SK-N-SH (cell line): ENCODE measurements around the gene VMP1. TPM values are rescaled to one million over a fixed set of nuclear protein-coding genes. Genes with fewer than 3 reads are reported as not detected.

Experiments used
- CTCF ChIA-PET: fragments of 300-600, 350-600 bp; formaldehyde crosslinking; extraction: SDS; loops from one replicate; lab custom pipeline; 2021; lab: Yijun Ruan, JAX
- POLR2A ChIA-PET: fragments of 350-600 bp; sonication (Branson Sonifier 250); formaldehyde crosslinking; extraction: SDS; loops from one replicate; lab custom pipeline; 2020; ENCODE audit warnings: antibody characterized with exemption, inconsistent platforms; lab: Yijun Ruan, JAX
- DNase-seq: peaks from one replicate; pipeline ENCODE4 v3.0.0; 2012
- H2AFZ ChIP-seq: fragments of 200-600 bp; sonication (generic); 2 replicates; pipeline ENCODE4 v1.8.1; 2016; ENCODE audit warnings: antibody characterized with exemption, mild to moderate bottlenecking, low read depth
- H3F3A ChIP-seq: fragments of 200-600 bp; sonication (generic); replicated peaks from 2 replicates; pipeline ENCODE3; 2016; ENCODE audit warnings: antibody characterized with exemption, mild to moderate bottlenecking; ENCODE audit not compliant: insufficient read depth
- H3K27ac ChIP-seq, 2 experiments: fragments of 200-500 bp in 1 of 2; fragments of 200-600 bp in 1 of 2; sonication (Bioruptor generic) in 1 of 2; sonication (generic), shearing (Covaris generic) in 1 of 2; 2 replicates each; pipeline versions ENCODE4 v1.5.1 to v1.6.1; 2014 to 2016; ENCODE audit warnings: low read depth in 2 of 2, inconsistent platforms in 1 of 2, low read length in 1 of 2, mild to moderate bottlenecking in 1 of 2, mixed read lengths in 1 of 2
- H3K27me3 ChIP-seq: fragments of 200-600 bp; sonication (generic), shearing (Covaris generic); 2 replicates; pipeline ENCODE4 v1.6.1; 2016; ENCODE audit warnings: mixed run types; ENCODE audit not compliant: insufficient read depth
- H3K36me3 ChIP-seq, 2 experiments: fragments of 200-500 bp in 1 of 2; fragments of 200-600 bp in 1 of 2; sonication (Bioruptor generic) in 1 of 2; sonication (generic) in 1 of 2; replicated peaks in 1 of 2; 2 replicates each; pipeline versions ENCODE3 to v1.5.1; 2014 to 2016; ENCODE audit warnings: low read length in 1 of 2, mild to moderate bottlenecking in 1 of 2; ENCODE audit not compliant: insufficient read depth in 2 of 2, control insufficient read depth in 1 of 2
- H3K4me1 ChIP-seq, 2 experiments: fragments of 200-500 bp in 1 of 2; fragments of 200-600 bp in 1 of 2; sonication (Bioruptor generic) in 1 of 2; sonication (generic), shearing (Covaris generic) in 1 of 2; 2 replicates each; pipeline versions ENCODE4 v1.5.1 to v1.6.1; 2014 to 2016; ENCODE audit warnings: low read depth in 1 of 2, low read length in 1 of 2, mixed run types in 1 of 2; ENCODE audit not compliant: insufficient read depth in 2 of 2, control insufficient read depth in 1 of 2
- H3K4me2 ChIP-seq: fragments of 200-600 bp; sonication (generic), shearing (Covaris generic); 2 replicates; pipeline ENCODE4 v1.6.1; 2017; ENCODE audit warnings: mixed run types
- H3K4me3 ChIP-seq, 2 experiments: fragments of 200-500 bp in 1 of 2; fragments of 200-600 bp in 1 of 2; sonication (Bioruptor generic) in 1 of 2; sonication (generic), shearing (Covaris generic) in 1 of 2; 2 replicates each; pipeline versions ENCODE4 v1.5.1 to v1.8.1; 2014 to 2016; ENCODE audit warnings: low read depth in 2 of 2, inconsistent platforms in 1 of 2, low read length in 1 of 2, mild to moderate bottlenecking in 1 of 2, mixed read lengths in 1 of 2, moderate library complexity in 1 of 2
- H3K79me2 ChIP-seq: fragments of 200-600 bp; sonication (generic); 2 replicates; pipeline ENCODE4 v1.8.1; 2017; ENCODE audit warnings: mild to moderate bottlenecking; ENCODE audit not compliant: insufficient read depth
- H3K9ac ChIP-seq: fragments of 200-600 bp; sonication (generic); 2 replicates; pipeline ENCODE4 v1.6.1; 2017; ENCODE audit warnings: mixed run types
- H3K9me2 ChIP-seq: fragments of 200-600 bp; sonication (generic); 2 replicates; pipeline ENCODE4 v1.6.1; 2017; ENCODE audit warnings: mixed run types
- H3K9me3 ChIP-seq: fragments of 200-600 bp; sonication (generic); 2 replicates; pipeline ENCODE4 v1.6.1; 2017; ENCODE audit warnings: mixed run types, mild to moderate bottlenecking, moderate library complexity
- H4K20me1 ChIP-seq: fragments of 200-600 bp; sonication (generic); 2 replicates; pipeline ENCODE4 v1.6.1; 2017; ENCODE audit warnings: mild to moderate bottlenecking, mixed run types; ENCODE audit not compliant: insufficient read depth
- CHD2 ChIP-seq: fragments of 150-350 bp; IDR thresholded peaks from 2 replicates; pipeline ENCODE4 v1.6.1; 2018; ENCODE audit warnings: low read length; ENCODE audit not compliant: partially characterized antibody
- ELF1 ChIP-seq: IDR thresholded peaks from 2 replicates; pipeline ENCODE4 v1.4.0; 2012
- EZH2phosphoT487 ChIP-seq: fragments of 200-600 bp; sonication (generic); IDR thresholded peaks from 2 replicates; pipeline ENCODE4 v1.6.1; 2017; ENCODE audit warnings: low read depth, mixed run types, mild to moderate bottlenecking, antibody characterized with exemption, moderate library complexity, borderline replicate concordance
- GABPA ChIP-seq: IDR thresholded peaks from 2 replicates; pipeline ENCODE4 v1.4.0; 2012; ENCODE audit warnings: low read depth, mild to moderate bottlenecking
- GATA2 ChIP-seq: sonication (generic); formaldehyde crosslinking; IDR thresholded peaks from 2 replicates; pipeline ENCODE4 v1.5.0; 2020; ENCODE audit warnings: mild to moderate bottlenecking, missing genetic modification reagents
- IRF3 ChIP-seq: fragments of 150-350 bp; IDR thresholded peaks from 2 replicates; pipeline ENCODE4 v1.6.1; 2016; ENCODE audit warnings: mild to moderate bottlenecking, low read depth, low read length
- JUND ChIP-seq: IDR thresholded peaks from 2 replicates; pipeline ENCODE4 v1.4.0; 2012
- MAX ChIP-seq: IDR thresholded peaks from 2 replicates; pipeline ENCODE4 v1.4.0; 2012; ENCODE audit warnings: low read depth
- MEF2A ChIP-seq: IDR thresholded peaks from 2 replicates; pipeline ENCODE4 v1.4.0; 2012; ENCODE audit warnings: low read depth, borderline replicate concordance
- NFIC ChIP-seq: IDR thresholded peaks from 2 replicates; pipeline ENCODE4 v1.4.0; 2012; ENCODE audit warnings: borderline replicate concordance
- RCOR1 ChIP-seq: fragments of 150-350 bp; IDR thresholded peaks from 2 replicates; pipeline ENCODE4 v1.6.1; 2017; ENCODE audit warnings: antibody characterized with exemption, low read length
- REST ChIP-seq: IDR thresholded peaks from 2 replicates; pipeline ENCODE4 v1.6.1; 2012; ENCODE audit warnings: mild to moderate bottlenecking, low read depth, low read length, moderate library complexity
- RFX5 ChIP-seq: IDR thresholded peaks from 2 replicates; pipeline ENCODE4 v1.6.1; 2012; ENCODE audit warnings: mild to moderate bottlenecking, improper control_type of control experiment, low read length
- SIN3A ChIP-seq: IDR thresholded peaks from 2 replicates; pipeline ENCODE4 v1.6.1; 2012; ENCODE audit warnings: low read depth, mild to moderate bottlenecking, low read length, moderate library complexity, borderline replicate concordance
- SMC3 ChIP-seq: IDR thresholded peaks from 2 replicates; pipeline ENCODE4 v1.6.1; 2012; ENCODE audit warnings: low read depth, low read length, improper control_type of control experiment
- TCF12 ChIP-seq: IDR thresholded peaks from 2 replicates; pipeline ENCODE4 v1.4.0; 2012
- TEAD4 ChIP-seq: IDR thresholded peaks from 2 replicates; pipeline ENCODE4 v1.4.0; 2012; ENCODE audit warnings: mild to moderate bottlenecking, borderline replicate concordance; ENCODE audit not compliant: insufficient read depth
- USF1 ChIP-seq: IDR thresholded peaks from 2 replicates; pipeline ENCODE4 v1.4.0; 2012; ENCODE audit warnings: low read depth, borderline replicate concordance
- YY1 ChIP-seq: IDR thresholded peaks from 2 replicates; pipeline ENCODE4 v1.4.0; 2012; ENCODE audit warnings: low read depth, mild to moderate bottlenecking
- ZBTB33 ChIP-seq: IDR thresholded peaks from 2 replicates; pipeline ENCODE4 v1.4.0; 2012; ENCODE audit warnings: low read depth, borderline replicate concordance
- WGBS: methylation state at CpG from one replicate; pipeline ENCODE4 v1.1.6; 2017; ENCODE audit warnings: low lambda C conversion rate; 5-methylcytosine and 5-hydroxymethylcytosine counted together
- polyA plus RNA-seq, 3 experiments: library from polyadenylated mRNA; depleted of rRNA; stranded (reverse); fragments of >200 nt; gene quantifications; 2 replicates each; pipeline ENCODE4 v1.2.3, GENCODE V29; 2012

Gene VMP1
- polyA plus RNA-seq, 1 of the 3 experiments (the other 2 are of a cell fraction), result 169 TPM

- no peak overlapping the region for H2AFZ ChIP-seq
- ChIA-PET POLR2A (interaction anchor here (0.5 kb wide), 1 partner anchor 28 kb away, joined by 5 read pairs; no protein-coding TSS in a partner anchor), CTCF (interaction anchor here (0.9 to 1.9 kb wide), 6 partner anchors 11 to 303 kb away, joined by 3 to 10 read pairs (median 5); no protein-coding TSS in a partner anchor)
- H3F3A ChIP-seq, result peaks cover 9% of the 10 kb centered on the region
- H3K9me2 ChIP-seq, result no peaks in the 10 kb centered on the region
- no peaks in the 10 kb centered on the region for H4K20me1 ChIP-seq
- TF ChIP-seq ZBTB33 (no peak), RFX5 (no peak), MAX (no peak), ELF1 (no peak), TCF12 (no peak), GATA2 (CRISPR knock-in tag) (no peak), USF1 (no peak), NFIC (no peak), SMC3 (no peak), MEF2A (no peak), SIN3A (no peak), YY1 (no peak), IRF3 (no peak), EZH2phosphoT487 (no peak), CHD2 (no peak), GABPA (no peak), RCOR1 (no peak), TEAD4 (no peak), JUND (no peak), REST (no peak)
- no peak overlapping the region for H3K27ac ChIP-seq
- H3K9me3 ChIP-seq, result no peaks in the 10 kb centered on the region
- peaks cover 22 to 56% of the 10 kb centered on the region in 2 experiments for H3K36me3 ChIP-seq
- H3K9ac ChIP-seq, result no peak overlapping the region
- no peak overlapping the region for H3K4me3 ChIP-seq
- WGBS, result 98% methylated on average over 5 of the region's 5 CpGs
- H3K27me3 ChIP-seq, result no peaks in the 10 kb centered on the region
- no peak for DNase-seq
- no peak overlapping the region for H3K4me2 ChIP-seq
- no peaks in the 10 kb centered on the region for H3K4me1 ChIP-seq
- H3K79me2 ChIP-seq, result peaks cover 37% of the 10 kb centered on the region
Observed at GRCh38 chr17:59734226-59734625, 26.8 kb downstream of the VMP1 start.
